Measurements from ENCODE around the gene AOPEP. TPM values are rescaled to one million over a fixed set of nuclear protein-coding genes. Genes with fewer than 3 reads are reported as not detected.

AOPEP gene
- total RNA-seq, 1 donor from 2014 or later: 92.3 TPM

GRCh38 chr9:95005278-95006143, 279.0 kb downstream of the AOPEP start:
- no peak for TF ChIP-seq CTCF (IDR thresholded peaks at IDR 0.05)
- peak overlapping the region; percentile 99 for H3K27ac Mint-ChIP-seq (ENCODE audit: unreplicated experiment)
- no peaks in the 10 kb centered on the region for H3K9me3 Mint-ChIP-seq (ENCODE audit: low read depth)
- peak overlapping the region; percentile 95 for H3K4me3 Mint-ChIP-seq (ENCODE audit: unreplicated experiment)
- peaks cover 58% of the 10 kb centered on the region for H3K4me1 Mint-ChIP-seq (ENCODE audit: low read depth)
- peaks cover 35% of the 10 kb centered on the region for H3K36me3 Mint-ChIP-seq (ENCODE audit: low read depth)
- DNase-seq (ENCODE audit: low spot score): no peak
- no peaks in the 10 kb centered on the region for H3K27me3 Mint-ChIP-seq (ENCODE audit: low read depth)

- Mint-ChIP-seq H3K27ac (ENCODE audit: unreplicated experiment) (peak overlapping the region; percentile 99), H3K4me1 (ENCODE audit: low read depth) (peaks cover 70% of the 10 kb centered on the region), H3K4me3 (ENCODE audit: unreplicated experiment) (peak overlapping the region; percentile 95), H3K9me3 (ENCODE audit: low read depth) (no peaks in the 10 kb centered on the region), H3K36me3 (ENCODE audit: low read depth) (peaks cover 40% of the 10 kb centered on the region), H3K27me3 (ENCODE audit: low read depth) (no peaks in the 10 kb centered on the region)
- DNase-seq (ENCODE audit: low spot score): no peak
- no peak for TF ChIP-seq CTCF (IDR thresholded peaks at IDR 0.05)
Measured at GRCh38 chr9:95007226-95007869, 280.8 kb downstream of the AOPEP start.

GRCh38 chr9:95008151-95008771, 281.8 kb downstream of the AOPEP start:
- Mint-ChIP-seq H3K4me3 (ENCODE audit: unreplicated experiment) (peak overlapping the region; percentile 95), H3K36me3 (ENCODE audit: low read depth) (peaks cover 40% of the 10 kb centered on the region), H3K27me3 (ENCODE audit: low read depth) (no peaks in the 10 kb centered on the region), H3K9me3 (ENCODE audit: low read depth) (no peaks in the 10 kb centered on the region), H3K27ac (ENCODE audit: unreplicated experiment) (peak overlapping the region; percentile 99), H3K4me1 (ENCODE audit: low read depth) (peaks cover 69% of the 10 kb centered on the region)
- DNase-seq (ENCODE audit: low spot score): no peak
- no peak for TF ChIP-seq CTCF (IDR thresholded peaks at IDR 0.05)

GRCh38 chr9:95009459-95009858, 283.0 kb downstream of the AOPEP start:
- peaks cover 74% of the 10 kb centered on the region for H3K4me1 Mint-ChIP-seq (ENCODE audit: low read depth)
- no peak for TF ChIP-seq CTCF (IDR thresholded peaks at IDR 0.05)

GRCh38 chr9:95010431-95010838, 283.9 kb downstream of the AOPEP start:
- TF ChIP-seq CTCF (IDR thresholded peaks at IDR 0.05): no peak
- Mint-ChIP-seq H3K36me3 (ENCODE audit: low read depth) (peaks cover 40% of the 10 kb centered on the region), H3K4me1 (ENCODE audit: low read depth) (peaks cover 81% of the 10 kb centered on the region), H3K27ac (ENCODE audit: unreplicated experiment) (peak overlapping the region; percentile 42), H3K4me3 (ENCODE audit: unreplicated experiment) (no peak overlapping the region), H3K9me3 (ENCODE audit: low read depth) (no peaks in the 10 kb centered on the region), H3K27me3 (ENCODE audit: low read depth) (no peaks in the 10 kb centered on the region)
- no peak for DNase-seq (ENCODE audit: low spot score)

More at GRCh38 chr9:95009459-95009858, 283.0 kb downstream of the AOPEP start:
- no peaks in the 10 kb centered on the region for H3K27me3 Mint-ChIP-seq (ENCODE audit: low read depth)
- peak overlapping the region; percentile 72 for H3K27ac Mint-ChIP-seq (ENCODE audit: unreplicated experiment)
- H3K36me3 Mint-ChIP-seq (ENCODE audit: low read depth): peaks cover 38% of the 10 kb centered on the region
- no peak for DNase-seq (ENCODE audit: low spot score)
- no peaks in the 10 kb centered on the region for H3K9me3 Mint-ChIP-seq (ENCODE audit: low read depth)
- peak overlapping the region; percentile 4 for H3K4me3 Mint-ChIP-seq (ENCODE audit: unreplicated experiment)
